ENCODE results near the gene PLEKHF1.

DNA sequence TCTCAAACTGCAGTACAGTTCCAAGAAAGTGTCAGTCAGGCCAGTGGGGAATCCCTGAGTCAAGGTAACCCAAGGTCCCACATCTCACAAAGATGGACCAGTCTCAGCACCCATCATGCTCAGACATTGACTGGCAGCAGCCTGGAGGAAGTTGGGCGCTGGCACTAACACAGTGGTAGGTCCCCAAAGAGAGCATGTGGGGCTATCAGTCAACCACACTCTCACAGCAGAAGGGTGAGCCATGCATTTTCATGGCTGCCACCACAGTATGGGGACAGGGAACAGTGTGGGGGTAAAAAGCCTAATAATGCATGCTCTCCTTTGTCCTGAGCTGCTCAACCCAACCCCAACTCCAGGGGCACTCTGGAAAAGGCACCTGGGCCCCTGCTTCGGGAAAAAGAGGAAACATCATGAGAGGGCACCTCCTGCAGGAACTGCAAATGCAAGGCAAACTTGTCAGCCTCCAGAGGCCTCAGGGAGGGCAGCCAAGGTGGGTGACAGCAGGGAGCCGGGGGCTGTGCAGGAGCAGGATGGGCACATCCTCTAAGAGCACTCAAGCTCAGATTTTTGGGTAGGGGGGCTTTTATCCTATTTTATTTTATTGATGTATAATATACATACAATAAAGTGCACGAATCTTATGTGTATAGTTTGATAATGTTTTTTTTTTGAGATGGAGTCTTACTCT lies 9.5 kb upstream of the PLEKHF1 start:
- TF ChIP-seq RAD21 (IDR thresholded peaks at IDR 0.05; ENCODE audit: low read depth): no peak
- TF ChIP-seq, protein P1, sequence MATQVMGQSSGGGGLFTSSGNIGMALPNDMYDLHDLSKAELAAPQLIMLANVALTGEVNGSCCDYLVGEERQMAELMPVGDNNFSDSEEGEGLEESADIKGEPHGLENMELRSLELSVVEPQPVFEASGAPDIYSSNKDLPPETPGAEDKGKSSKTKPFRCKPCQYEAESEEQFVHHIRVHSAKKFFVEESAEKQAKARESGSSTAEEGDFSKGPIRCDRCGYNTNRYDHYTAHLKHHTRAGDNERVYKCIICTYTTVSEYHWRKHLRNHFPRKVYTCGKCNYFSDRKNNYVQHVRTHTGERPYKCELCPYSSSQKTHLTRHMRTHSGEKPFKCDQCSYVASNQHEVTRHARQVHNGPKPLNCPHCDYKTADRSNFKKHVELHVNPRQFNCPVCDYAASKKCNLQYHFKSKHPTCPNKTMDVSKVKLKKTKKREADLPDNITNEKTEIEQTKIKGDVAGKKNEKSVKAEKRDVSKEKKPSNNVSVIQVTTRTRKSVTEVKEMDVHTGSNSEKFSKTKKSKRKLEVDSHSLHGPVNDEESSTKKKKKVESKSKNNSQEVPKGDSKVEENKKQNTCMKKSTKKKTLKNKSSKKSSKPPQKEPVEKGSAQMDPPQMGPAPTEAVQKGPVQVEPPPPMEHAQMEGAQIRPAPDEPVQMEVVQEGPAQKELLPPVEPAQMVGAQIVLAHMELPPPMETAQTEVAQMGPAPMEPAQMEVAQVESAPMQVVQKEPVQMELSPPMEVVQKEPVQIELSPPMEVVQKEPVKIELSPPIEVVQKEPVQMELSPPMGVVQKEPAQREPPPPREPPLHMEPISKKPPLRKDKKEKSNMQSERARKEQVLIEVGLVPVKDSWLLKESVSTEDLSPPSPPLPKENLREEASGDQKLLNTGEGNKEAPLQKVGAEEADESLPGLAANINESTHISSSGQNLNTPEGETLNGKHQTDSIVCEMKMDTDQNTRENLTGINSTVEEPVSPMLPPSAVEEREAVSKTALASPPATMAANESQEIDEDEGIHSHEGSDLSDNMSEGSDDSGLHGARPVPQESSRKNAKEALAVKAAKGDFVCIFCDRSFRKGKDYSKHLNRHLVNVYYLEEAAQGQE (IDR thresholded peaks at IDR 0.05; ENCODE audit: low read depth): no peak
- TF ChIP-seq, protein P2, sequence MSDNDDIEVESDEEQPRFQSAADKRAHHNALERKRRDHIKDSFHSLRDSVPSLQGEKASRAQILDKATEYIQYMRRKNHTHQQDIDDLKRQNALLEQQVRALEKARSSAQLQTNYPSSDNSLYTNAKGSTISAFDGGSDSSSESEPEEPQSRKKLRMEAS (IDR thresholded peaks at IDR 0.05): no peak
- no peak for TF ChIP-seq NFIC (IDR thresholded peaks at IDR 0.05)
- no peak for TF ChIP-seq FOXM1 (IDR thresholded peaks at IDR 0.05; ENCODE audit: borderline replicate concordance, low read depth)
- TF ChIP-seq CEBPB (IDR thresholded peaks at IDR 0.05): no peak
- no peak for TF ChIP-seq EP300 (IDR thresholded peaks at IDR 0.05; ENCODE audit: borderline replicate concordance)
- TF ChIP-seq, protein P3, sequence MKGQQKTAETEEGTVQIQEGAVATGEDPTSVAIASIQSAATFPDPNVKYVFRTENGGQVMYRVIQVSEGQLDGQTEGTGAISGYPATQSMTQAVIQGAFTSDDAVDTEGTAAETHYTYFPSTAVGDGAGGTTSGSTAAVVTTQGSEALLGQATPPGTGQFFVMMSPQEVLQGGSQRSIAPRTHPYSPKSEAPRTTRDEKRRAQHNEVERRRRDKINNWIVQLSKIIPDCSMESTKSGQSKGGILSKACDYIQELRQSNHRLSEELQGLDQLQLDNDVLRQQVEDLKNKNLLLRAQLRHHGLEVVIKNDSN (IDR thresholded peaks at IDR 0.05): no peak
- TF ChIP-seq EGR1 (IDR thresholded peaks at IDR 0.05): no peak
- no peak for TF ChIP-seq CREB1 (IDR thresholded peaks at IDR 0.05; ENCODE audit: low read depth)
- no peak for TF ChIP-seq YY1 (IDR thresholded peaks at IDR 0.05; ENCODE audit: low read depth)
- TF ChIP-seq TEAD4 (IDR thresholded peaks at IDR 0.05): no peak
- no peak for TF ChIP-seq TAF1 (IDR thresholded peaks at IDR 0.05; ENCODE audit: low read depth)
